Heart left ventricle (tissue), 16 donors: Measurements from ENCODE around the gene ITPR3. TPM values are rescaled to one million over a fixed set of nuclear protein-coding genes. Genes with fewer than 3 reads are reported as not detected.

ENCODE experiments used
- ATAC-seq, 4 donors: fragments of 200-7000 bp; cut with Tn5 transposase; one replicate each; pipeline ENCODE4 v1.9.1; 2020 to 2022; ENCODE audit warnings: moderate library complexity in 4 of 4, mild to moderate bottlenecking in 3 of 4, moderate number of reproducible peaks in 1 of 4
- DNase-seq, 5 donors: peaks; one replicate each; pipeline ENCODE4 v3.0.0-alpha.2; 2020
- H3K27ac ChIP-seq, 12 donors: fragments of 200-600 bp; sonication (generic) in 4 of 12; one replicate each; pipeline versions ENCODE4 v1.5.0 to v1.8.0; 2016 to 2022; ENCODE audit warnings: mild to moderate bottlenecking in 2 of 12
- H3K27me3 ChIP-seq, 9 donors: fragments of 200-600 bp; sonication (generic) in 2 of 9; one replicate each; pipeline versions ENCODE4 v1.5.1 to v1.8.0; 2016 to 2022; ENCODE audit warnings: mild to moderate bottlenecking in 3 of 9
- H3K36me3 ChIP-seq, 9 donors: fragments of 200-600 bp; sonication (generic) in 2 of 9; one replicate each; pipeline versions ENCODE4 v1.5.0 to v1.8.0; 2018 to 2022; ENCODE audit warnings: mild to moderate bottlenecking in 2 of 9
- H3K4me1 ChIP-seq, 12 donors: fragments of 200-600 bp; sonication (generic) in 4 of 12; one replicate each; pipeline versions ENCODE4 v1.5.0 to v1.8.0; 2016 to 2022; ENCODE audit warnings: mild to moderate bottlenecking in 3 of 12
- H3K4me3 ChIP-seq, 12 donors: fragments of 200-600 bp; sonication (generic) in 4 of 12; one replicate each; pipeline versions ENCODE4 v1.5.0 to v1.8.0; 2017 to 2022; ENCODE audit warnings: mild to moderate bottlenecking in 9 of 12, moderate library complexity in 4 of 12
- H3K9me3 ChIP-seq, 12 donors: fragments of 200-600 bp; sonication (generic) in 4 of 12; one replicate each; pipeline versions ENCODE4 v1.5.0 to v1.8.0; 2016 to 2022; ENCODE audit warnings: mild to moderate bottlenecking in 1 of 12
- POLR2A ChIP-seq, 2 donors: fragments of 450-650 bp; IDR thresholded peaks; one replicate each; pipeline ENCODE4 v1.6.1; 2017; ENCODE audit warnings: antibody characterized with exemption in 2 of 2, mild to moderate bottlenecking in 2 of 2, moderate library complexity in 2 of 2
- WGBS, 4 donors: extraction: QIAGEN DNeasy Blood & Tissue Kit in 2 of 4; methylation state at CpG; one replicate each; pipeline versions ENCODE4 v1.1.5 to v1.1.7; 2013 to 2018; 5-methylcytosine and 5-hydroxymethylcytosine counted together
- intact Hi-C, 10 donors: fragments of 100-400 bp; cut with DNase I; formaldehyde crosslinking; loops; one replicate each; pipeline versions ENCODE4 v1.11.1 to v1.14.2; 2022
- polyA plus RNA-seq, 2 donors: library from polyadenylated mRNA; stranded (reverse); fragments of 200-250 nt; gene quantifications; one replicate each; pipeline ENCODE4 v1.2.3, GENCODE V29; 2013
- total RNA-seq, 9 donors: library from RNA; depleted of rRNA in 2 of 9; stranded (reverse); fragments of >200 nt in 2 of 9; fragmentation: NEBNext Ultra II Directional in 3 of 9; extraction: Animal tissue kit (Norgen Biotek cat#: 25700) in 3 of 9; gene quantifications; one replicate each; pipeline versions ENCODE4 v1.1.0 to v1.2.4, GENCODE V29; 2016 to 2023
- TF ChIP-seq, protein P1 (sequence below), 12 donors: fragments of 200-600 bp; sonication (generic) in 4 of 12; IDR thresholded peaks; one replicate each; pipeline versions ENCODE4 v1.5.0 to v1.8.0; 2018 to 2022; ENCODE audit warnings: antibody characterized with exemption in 12 of 12, mild to moderate bottlenecking in 5 of 12
- donor health status: ischemic (EF 13 %, LVEDD 7.1; RV severe dilation, severe dysfunction).
- donor health status: healthy with polysubstance abuse.
- donor health status: DM: no; HTN: yes; CAD: no.
- donor health status: DM: no; HTN: no; CAD: no.
- donor health status: ischemic (EF 25% LVEDD 6.9; RV normal size, moderate dysfunction).
- donor health status: ischemic (EF 25% LVEDD 5.7; RV mildly dilated, moderate dysfunction).
- donor health status: healthy.
- donor health status: DM: yes; HTN: yes; CAD: no.
- donor health status: ischemic (EF 35%, LVEDD 5.7; RV mildly dilated, moderate dysfunction).
- donor health status: nonischemic (EF 11% LVEDD 7.7; RV severe dilation, severe dysfunction).
- donor health status: DM: yes; HTN: yes; CAD: no.
- donor health status: PGD.
- donor health status: ischemic (EF 29% LVEDD 5.4; RV normal size, mild dysfunction).
- donor health status: nonischemic (EF 23%, LVEDD 6.1; RV moderate dilation, normal function).

ITPR3 gene
- total and polyA plus RNA-seq, 11 donors, result 4.8 to 33.5 (median 7.8) TPM

DNA sequence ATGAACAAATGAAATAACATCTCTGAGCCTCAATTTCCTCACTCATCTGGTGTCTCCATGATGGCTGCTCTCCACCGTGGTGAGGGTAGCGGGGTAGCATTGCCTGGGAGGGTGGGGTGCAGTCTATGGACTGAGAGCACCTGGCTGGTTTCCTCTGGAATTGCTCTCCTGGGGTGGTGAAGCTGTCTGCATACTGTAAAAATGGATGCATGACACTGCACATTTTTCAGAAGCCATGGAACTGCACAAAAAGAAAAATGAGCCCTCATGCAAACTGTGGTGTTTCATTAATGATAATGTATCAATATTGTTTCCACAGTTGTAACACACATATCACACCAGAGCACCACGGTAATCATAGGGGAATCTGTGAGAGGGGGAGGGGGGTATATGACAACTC is 12.1 kb upstream of the ITPR3 start:
- no peak for ATAC-seq
- intact Hi-C loops, result loop anchor here in 1 of 10 donors (1.0 kb wide), 1 partner anchor 24 kb away; no protein-coding TSS in a partner anchor
- no peak overlapping the region for H3K4me3 ChIP-seq
- H3K27ac ChIP-seq, result peak overlapping the region in 6 of 12 donors; percentile 70 to 89 (median 80)
- 48 to 63% (median 59%) methylated on average over 3 of the region's 3 CpGs for WGBS, 4 donors
- no peak for DNase-seq
- H3K9me3 ChIP-seq, result peaks cover 0 to 12% (median 3%) of the 10 kb centered on the region in 12 donors
- no peak for TF ChIP-seq POLR2A (IDR thresholded peaks at IDR 0.05)
- TF ChIP-seq, protein P1, sequence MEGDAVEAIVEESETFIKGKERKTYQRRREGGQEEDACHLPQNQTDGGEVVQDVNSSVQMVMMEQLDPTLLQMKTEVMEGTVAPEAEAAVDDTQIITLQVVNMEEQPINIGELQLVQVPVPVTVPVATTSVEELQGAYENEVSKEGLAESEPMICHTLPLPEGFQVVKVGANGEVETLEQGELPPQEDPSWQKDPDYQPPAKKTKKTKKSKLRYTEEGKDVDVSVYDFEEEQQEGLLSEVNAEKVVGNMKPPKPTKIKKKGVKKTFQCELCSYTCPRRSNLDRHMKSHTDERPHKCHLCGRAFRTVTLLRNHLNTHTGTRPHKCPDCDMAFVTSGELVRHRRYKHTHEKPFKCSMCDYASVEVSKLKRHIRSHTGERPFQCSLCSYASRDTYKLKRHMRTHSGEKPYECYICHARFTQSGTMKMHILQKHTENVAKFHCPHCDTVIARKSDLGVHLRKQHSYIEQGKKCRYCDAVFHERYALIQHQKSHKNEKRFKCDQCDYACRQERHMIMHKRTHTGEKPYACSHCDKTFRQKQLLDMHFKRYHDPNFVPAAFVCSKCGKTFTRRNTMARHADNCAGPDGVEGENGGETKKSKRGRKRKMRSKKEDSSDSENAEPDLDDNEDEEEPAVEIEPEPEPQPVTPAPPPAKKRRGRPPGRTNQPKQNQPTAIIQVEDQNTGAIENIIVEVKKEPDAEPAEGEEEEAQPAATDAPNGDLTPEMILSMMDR (IDR thresholded peaks at IDR 0.05), result no peak
- no peaks in the 10 kb centered on the region for H3K36me3 ChIP-seq
- H3K4me1 ChIP-seq, result peaks cover 5 to 34% (median 27%) of the 10 kb centered on the region in 12 donors
- H3K27me3 ChIP-seq, result no peaks in the 10 kb centered on the region

DNA sequence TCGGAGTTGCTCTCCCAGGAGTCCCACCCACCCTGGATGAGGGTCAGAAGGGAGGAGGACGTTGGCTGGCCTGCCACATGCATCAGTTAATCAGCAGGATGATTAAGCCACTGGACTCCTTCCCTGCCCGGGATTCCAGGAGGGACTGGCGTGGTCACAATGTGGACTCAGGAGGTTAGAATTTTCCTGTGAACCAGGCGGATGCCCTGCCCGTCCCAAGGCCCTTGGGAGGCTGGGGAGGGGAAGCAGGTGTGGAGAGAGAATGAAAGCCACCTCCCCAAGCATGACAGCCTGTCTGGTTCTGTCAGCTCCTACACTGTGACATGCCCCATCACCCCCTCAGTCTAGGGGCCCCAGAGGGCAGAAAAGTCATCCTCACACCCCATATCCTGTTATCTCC is 11.6 kb upstream of the ITPR3 start:
- Histone ChIP-seq H3K4me1 (peaks cover 5 to 38% (median 27%) of the 10 kb centered on the region in 12 donors), H3K27me3 (no peaks in the 10 kb centered on the region), H3K9me3 (peaks cover 0 to 9% (median 3%) of the 10 kb centered on the region in 12 donors), H3K36me3 (no peaks in the 10 kb centered on the region), H3K4me3 (no peak overlapping the region), H3K27ac (peak overlapping the region; percentile 54 to 89 (median 78))
- TF ChIP-seq, protein P1 (IDR thresholded peaks at IDR 0.05), result no peak
- no peak for TF ChIP-seq POLR2A (IDR thresholded peaks at IDR 0.05)
- intact Hi-C loops, result loop anchor here in 1 of 10 donors (1.0 kb wide), 1 partner anchor 24 kb away; no protein-coding TSS in a partner anchor
- 11 to 48% (median 30%) methylated on average over 2 to 6 of the region's 6 CpGs for WGBS, 4 donors
- ATAC-seq (peak; percentile 33 to 80 (median 76)), DNase-seq (peak in 4 of 5 donors; percentile 59 to 85 (median 70))

DNA sequence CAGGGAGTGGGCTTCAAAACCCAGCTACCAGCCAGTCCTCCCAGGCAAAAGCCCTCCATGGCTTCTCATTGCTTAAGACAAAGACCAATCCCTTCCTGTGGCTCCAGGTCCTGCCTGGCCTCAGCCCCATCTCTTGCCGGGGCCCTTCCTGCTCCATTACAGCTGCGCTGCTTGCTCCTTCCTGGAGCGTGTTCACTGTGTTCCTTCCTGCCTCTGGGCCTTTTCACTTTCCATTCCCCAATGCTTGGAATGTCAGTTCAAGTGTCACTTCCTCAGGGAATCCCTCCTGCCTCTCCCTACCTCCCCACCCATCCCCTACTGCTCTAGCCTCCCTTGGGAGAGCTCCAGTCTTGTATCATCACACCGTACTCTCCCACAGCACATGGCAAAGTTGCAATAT is 11.1 kb upstream of the ITPR3 start:
- intact Hi-C loops, result no loop called here
- ATAC-seq (peak; percentile 57 to 85 (median 72)), DNase-seq (peak in 2 of 5 donors; percentile 33 to 63)
- no peak overlapping the region for H3K4me3 ChIP-seq
- H3K4me1 ChIP-seq, result peaks cover 5 to 38% (median 27%) of the 10 kb centered on the region in 12 donors
- no peaks in the 10 kb centered on the region for H3K27me3 ChIP-seq
- H3K36me3 ChIP-seq, result no peaks in the 10 kb centered on the region
- H3K27ac ChIP-seq, result peak overlapping the region; percentile 54 to 89 (median 78)
- TF ChIP-seq, protein P1 (IDR thresholded peaks at IDR 0.05), result no peak
- no peak for TF ChIP-seq POLR2A (IDR thresholded peaks at IDR 0.05)
- WGBS, 4 donors, result 44 to 62% (median 51%) methylated on average over 4 of the region's 4 CpGs
- peaks cover 0 to 4% (median 0%) of the 10 kb centered on the region in 12 donors for H3K9me3 ChIP-seq

DNA sequence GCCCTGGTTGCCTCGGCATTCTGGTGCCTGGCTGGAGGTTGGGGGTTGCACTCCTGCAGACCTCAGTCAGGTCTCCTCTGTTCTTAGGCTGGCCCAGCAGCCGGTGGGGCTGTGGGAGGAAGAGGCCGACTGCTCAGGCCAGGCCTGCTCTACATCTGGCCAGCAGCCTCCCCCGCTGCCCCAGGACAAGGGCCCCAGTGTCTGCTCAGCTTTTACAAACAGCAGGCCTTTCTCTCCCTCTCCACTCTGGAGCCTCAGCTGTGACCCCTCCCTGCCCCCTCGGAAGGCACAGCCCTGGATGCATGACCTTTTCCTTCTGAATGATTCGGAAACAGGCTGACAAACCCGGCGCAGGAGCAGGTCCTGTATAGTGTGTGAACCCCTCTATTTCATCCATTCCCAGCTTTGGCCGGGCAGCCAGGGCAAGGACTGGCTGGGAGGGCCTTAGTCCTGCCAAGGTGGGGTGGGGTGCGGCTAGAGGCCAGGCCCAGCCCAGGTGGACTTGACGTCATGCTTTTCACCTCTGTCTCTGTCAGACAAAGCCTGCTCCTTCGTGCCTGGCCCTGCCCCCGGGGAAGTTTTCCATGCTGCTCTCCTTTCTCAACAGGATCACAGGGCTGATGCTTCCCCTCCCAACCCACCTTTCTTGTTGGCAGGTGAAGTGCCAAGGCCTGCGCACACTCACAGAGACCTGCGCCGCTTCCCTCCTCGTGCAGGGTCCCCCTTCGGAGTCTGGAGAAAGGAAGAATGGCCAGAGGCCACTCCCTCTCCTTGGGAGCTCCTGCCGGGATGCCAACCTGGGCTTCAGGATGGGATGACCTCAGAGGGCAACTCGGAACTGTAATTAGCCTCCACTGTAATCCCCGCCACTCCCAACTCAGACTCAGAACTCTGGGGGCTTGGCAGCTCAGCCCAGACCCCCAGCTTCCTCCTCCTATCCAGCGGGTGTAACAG is 10.1 kb upstream of the ITPR3 start:
- no peaks in the 10 kb centered on the region for H3K36me3 ChIP-seq
- H3K27ac ChIP-seq, result peak overlapping the region in 9 of 12 donors; percentile 54 to 89 (median 81)
- no peak overlapping the region for H3K4me3 ChIP-seq
- H3K9me3 ChIP-seq, result peaks cover 0 to 3% (median 0%) of the 10 kb centered on the region in 12 donors
- intact Hi-C loops, result no loop called here
- 63 to 81% (median 78%) methylated on average over 20 to 22 of the region's 22 CpGs for WGBS, 4 donors
- H3K27me3 ChIP-seq, result no peaks in the 10 kb centered on the region
- H3K4me1 ChIP-seq, result peaks cover 5 to 38% (median 27%) of the 10 kb centered on the region in 12 donors
- TF ChIP-seq, protein P1 (IDR thresholded peaks at IDR 0.05), result no peak
- TF ChIP-seq POLR2A (IDR thresholded peaks at IDR 0.05), result no peak
- ATAC-seq (peak in 3 of 4 donors; percentile 33 to 65 (median 38)), DNase-seq (peak in 2 of 5 donors; percentile 37 to 55)
